ENCODE measurements around the gene QSER1. TPM values are rescaled to one million over a fixed set of nuclear protein-coding genes. Genes with fewer than 3 reads are reported as not detected.
"Not testable (repeated sequence)": the region's sequence is repeated elsewhere in the genome, so short reads cannot be mapped to it uniquely, and the experiment has no call there.

Gene QSER1
- 66.8 TPM for total RNA-seq

GRCh38 chr11:32892355-32893092 is at the start of gene QSER1:
Gene QSER1, plus strand, starts transcription at chr11:32892811. Its CDS starts 315 bp downstream, at chr11:32893126.
- DNase-seq: peak; percentile 79

- no peak for DNase-seq
These were observed 49.1 kb upstream of the QSER1 start for GRCh38 chr11:32843544-32843943.

- DNase-seq: no peak
These were observed 45.1 kb upstream of the QSER1 start for GRCh38 chr11:32847511-32847910.

GRCh38 chr11:32849761-32850160 is 42.9 kb upstream of the QSER1 start:
- DNase-seq: no peak

GRCh38 chr11:32851251-32851650 is 41.4 kb upstream of the QSER1 start:
- DNase-seq: no peak

- DNase-seq: no peak
These were observed 40.4 kb upstream of the QSER1 start for GRCh38 chr11:32852207-32852606.

GRCh38 chr11:32855601-32856000 is 37.0 kb upstream of the QSER1 start:
- no peak for DNase-seq

GRCh38 chr11:32858731-32859130 is 33.9 kb upstream of the QSER1 start:
- DNase-seq: no peak

GRCh38 chr11:32861850-32862577 is 30.6 kb upstream of the QSER1 start:
- DNase-seq: no peak

- DNase-seq: no peak
These were observed 28.1 kb upstream of the QSER1 start for GRCh38 chr11:32864555-32864954.

- not testable (repeated sequence) for DNase-seq
These were observed 23.9 kb upstream of the QSER1 start for GRCh38 chr11:32868752-32869151.

GRCh38 chr11:32870676-32871075 is 21.9 kb upstream of the QSER1 start:
- DNase-seq: no peak

GRCh38 chr11:32874132-32874531 is 18.5 kb upstream of the QSER1 start:
- no peak for DNase-seq

GRCh38 chr11:32881286-32881685 is 11.3 kb upstream of the QSER1 start:
- no peak for DNase-seq

GRCh38 chr11:32883421-32883820 is 9.2 kb upstream of the QSER1 start:
- DNase-seq: no peak

GRCh38 chr11:32884023-32884422 is 8.6 kb upstream of the QSER1 start:
- no peak for DNase-seq

GRCh38 chr11:32884770-32885384 is 7.7 kb upstream of the QSER1 start:
- no peak for DNase-seq

GRCh38 chr11:32885556-32885955 is 7.1 kb upstream of the QSER1 start:
- DNase-seq: no peak

GRCh38 chr11:32886180-32886579 is 6.4 kb upstream of the QSER1 start:
- DNase-seq: no peak

- not testable (repeated sequence) for DNase-seq
These were observed 4.8 kb upstream of the QSER1 start for GRCh38 chr11:32887707-32888383.

- DNase-seq: not testable (repeated sequence)
These were observed 4.3 kb upstream of the QSER1 start for GRCh38 chr11:32888384-32888710.

- no peak for DNase-seq
These were observed 3.8 kb upstream of the QSER1 start for GRCh38 chr11:32888805-32889204.
